ENCODE results near the gene TMEM260.

TMEM260 gene

DNA sequence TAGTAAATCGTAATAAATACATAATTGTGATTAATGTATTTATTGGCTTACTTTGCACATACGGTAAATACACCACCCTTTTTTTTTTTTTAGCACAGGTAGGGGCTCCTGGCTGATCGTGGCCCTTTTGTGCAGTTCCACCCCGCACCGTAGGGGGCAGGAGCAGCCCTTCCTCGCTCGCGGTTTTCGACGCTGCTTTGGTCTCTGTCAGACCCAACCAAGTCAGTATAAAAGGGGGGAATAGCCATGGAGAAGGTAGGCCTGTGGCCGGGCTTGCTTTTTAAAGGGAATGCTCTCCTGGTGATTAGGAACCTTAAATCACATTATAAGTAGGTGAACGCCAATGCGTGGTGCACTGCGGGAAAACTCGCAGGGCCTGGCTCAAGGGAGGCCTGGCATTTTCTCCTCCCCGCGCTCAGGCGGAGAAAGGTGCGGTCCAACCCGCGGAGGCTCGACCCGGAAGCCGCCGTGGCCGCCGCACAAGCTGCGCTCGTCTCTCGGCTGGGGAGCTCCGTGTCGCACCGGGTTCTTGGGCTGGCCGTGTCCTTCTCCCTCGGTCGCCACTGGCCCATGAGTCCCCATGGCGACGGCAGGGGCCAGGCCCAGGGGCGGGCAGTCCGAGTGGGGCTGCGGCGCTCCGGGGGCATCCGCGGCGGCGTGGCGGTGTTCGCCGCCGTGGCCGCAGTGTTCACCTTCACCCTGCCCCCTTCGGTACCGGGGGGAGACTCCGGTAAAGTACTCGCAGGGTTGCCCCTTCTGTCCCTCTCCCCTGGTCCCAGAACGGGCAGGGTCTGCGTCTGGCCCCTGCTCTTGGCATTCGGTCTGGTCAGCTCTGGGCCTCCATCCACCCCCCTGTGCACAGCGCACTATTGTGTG lies at the start of gene TMEM260:
Gene TMEM260 (plus strand): TSS at position 454 of the 876 bp plus-strand sequence. CDS start 117 bp downstream, at position 571.
- peak within 1 kb of the TSS; percentile 92 for H3K27ac ChIP-seq
- TF ChIP-seq, protein P1, sequence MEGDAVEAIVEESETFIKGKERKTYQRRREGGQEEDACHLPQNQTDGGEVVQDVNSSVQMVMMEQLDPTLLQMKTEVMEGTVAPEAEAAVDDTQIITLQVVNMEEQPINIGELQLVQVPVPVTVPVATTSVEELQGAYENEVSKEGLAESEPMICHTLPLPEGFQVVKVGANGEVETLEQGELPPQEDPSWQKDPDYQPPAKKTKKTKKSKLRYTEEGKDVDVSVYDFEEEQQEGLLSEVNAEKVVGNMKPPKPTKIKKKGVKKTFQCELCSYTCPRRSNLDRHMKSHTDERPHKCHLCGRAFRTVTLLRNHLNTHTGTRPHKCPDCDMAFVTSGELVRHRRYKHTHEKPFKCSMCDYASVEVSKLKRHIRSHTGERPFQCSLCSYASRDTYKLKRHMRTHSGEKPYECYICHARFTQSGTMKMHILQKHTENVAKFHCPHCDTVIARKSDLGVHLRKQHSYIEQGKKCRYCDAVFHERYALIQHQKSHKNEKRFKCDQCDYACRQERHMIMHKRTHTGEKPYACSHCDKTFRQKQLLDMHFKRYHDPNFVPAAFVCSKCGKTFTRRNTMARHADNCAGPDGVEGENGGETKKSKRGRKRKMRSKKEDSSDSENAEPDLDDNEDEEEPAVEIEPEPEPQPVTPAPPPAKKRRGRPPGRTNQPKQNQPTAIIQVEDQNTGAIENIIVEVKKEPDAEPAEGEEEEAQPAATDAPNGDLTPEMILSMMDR (conservative IDR thresholded peaks at IDR 0.05): peak; percentile 93

DNA sequence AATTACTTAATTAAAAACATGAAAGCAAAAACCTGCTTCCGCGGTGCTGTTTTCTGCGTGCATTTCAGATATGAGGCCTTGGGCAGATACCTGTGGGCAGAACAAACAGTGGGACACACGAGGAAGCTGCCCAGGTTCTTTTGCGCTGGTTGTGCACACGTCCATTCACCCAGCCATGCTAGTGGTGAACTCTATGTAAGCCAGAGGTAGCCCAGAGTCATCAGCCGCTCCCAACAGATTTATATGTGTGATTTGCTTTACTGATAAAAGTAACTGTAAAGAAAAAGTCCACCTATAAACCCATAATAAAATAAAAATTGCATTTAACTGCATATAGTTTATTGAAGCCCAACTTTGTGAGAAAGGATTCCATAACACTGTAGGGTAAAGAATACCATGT lies 47.1 kb upstream of the TMEM260 start:
- TF ChIP-seq, protein P1 (conservative IDR thresholded peaks at IDR 0.05): no peak
- no peak overlapping the region for H3K27ac ChIP-seq

GRCh38 chr14:56534656-56535055 lies 44.9 kb upstream of the TMEM260 start:
- H3K27ac ChIP-seq: no peak overlapping the region
- TF ChIP-seq, protein P1 (conservative IDR thresholded peaks at IDR 0.05): no peak

GRCh38 chr14:56539862-56540261 lies 39.7 kb upstream of the TMEM260 start:
- no peak overlapping the region for H3K27ac ChIP-seq
- TF ChIP-seq, protein P1 (conservative IDR thresholded peaks at IDR 0.05): no peak

GRCh38 chr14:56543436-56543835 lies 36.2 kb upstream of the TMEM260 start:
- TF ChIP-seq, protein P1 (conservative IDR thresholded peaks at IDR 0.05): no peak
- no peak overlapping the region for H3K27ac ChIP-seq

DNA sequence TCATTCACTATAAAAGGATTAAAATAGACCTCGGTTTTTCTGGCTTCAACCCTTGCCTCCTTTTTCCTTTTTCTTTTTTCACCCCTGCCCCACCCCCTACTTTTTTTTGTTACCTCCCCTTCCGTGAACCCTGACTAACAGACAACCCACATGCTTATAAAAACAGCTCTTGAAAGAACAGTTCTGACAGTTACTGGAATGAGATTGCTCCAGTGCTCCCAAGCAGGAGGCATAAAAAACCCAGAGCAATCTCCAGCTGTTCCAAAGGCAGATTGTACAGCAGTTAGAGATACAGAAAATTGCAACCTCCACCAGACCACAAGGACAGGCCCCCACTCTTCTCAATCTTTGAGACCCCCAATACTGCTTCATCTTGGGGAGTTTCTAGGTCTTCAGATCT lies 29.9 kb upstream of the TMEM260 start:
- TF ChIP-seq, protein P1 (conservative IDR thresholded peaks at IDR 0.05): no peak
- H3K27ac ChIP-seq: no peak overlapping the region

DNA sequence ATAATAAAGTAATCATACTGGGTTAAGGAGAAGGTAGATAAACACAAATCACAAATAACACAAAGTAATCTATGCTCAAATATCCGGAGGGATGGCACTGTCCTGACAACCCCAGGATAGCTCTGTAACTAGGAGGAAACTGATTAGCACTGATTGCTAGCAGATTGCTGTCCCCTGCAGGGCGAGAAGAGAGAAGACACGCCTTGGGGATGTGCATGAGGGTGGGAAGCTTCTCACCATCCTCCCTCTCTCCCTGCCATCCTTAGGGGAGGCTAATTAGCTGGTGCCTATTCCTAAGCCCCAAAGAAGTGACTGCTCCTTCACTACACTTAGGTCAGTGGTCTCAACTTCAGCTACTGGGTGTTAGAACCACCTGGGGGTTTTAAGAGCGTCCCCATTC lies 27.0 kb upstream of the TMEM260 start:
- TF ChIP-seq, protein P1 (conservative IDR thresholded peaks at IDR 0.05): peak; percentile 68
- no peak overlapping the region for H3K27ac ChIP-seq

All from VCaP (cell line).